Psoas muscle (tissue), 8 donors: ENCODE data around the gene TBATA. TPM values are rescaled to one million over a fixed set of nuclear protein-coding genes. Genes with fewer than 3 reads are reported as not detected.

Experiments used
- ATAC-seq, 4 donors: fragments of 200-7000 bp; cut with Tn5 transposase; one replicate each; pipeline ENCODE4 v1.9.1; 2020; ENCODE audit warnings: moderate library complexity in 3 of 4, mild to moderate bottlenecking in 2 of 4
- DNase-seq, 2 donors: peaks; one replicate each; pipeline ENCODE4 v3.0.0-alpha.2; 2020
- H3K27ac ChIP-seq: fragments of 200-600 bp; one replicate; pipeline ENCODE4 v1.8.0; 2022
- H3K27me3 ChIP-seq, 3 donors: fragments of 200-600 bp in 1 of 3; one replicate each; pipeline versions ENCODE4 v1.6.1 to v1.8.0; 2013 to 2022; ENCODE audit warnings: low read length in 2 of 3, mild to moderate bottlenecking in 2 of 3, moderate library complexity in 1 of 3; ENCODE audit not compliant: insufficient read depth in 3 of 3
- H3K36me3 ChIP-seq, 2 donors: fragments of 200-600 bp in 1 of 2; one replicate each; pipeline versions ENCODE4 v1.6.1 to v1.8.0; 2013 to 2022; ENCODE audit warnings: low read depth in 1 of 2, mild to moderate bottlenecking in 1 of 2, moderate library complexity in 1 of 2; ENCODE audit not compliant: insufficient read depth in 1 of 2
- H3K4me1 ChIP-seq: fragments of 200-600 bp; one replicate; pipeline ENCODE4 v1.8.0; 2022
- H3K4me3 ChIP-seq: fragments of 200-600 bp; one replicate; pipeline ENCODE4 v1.8.0; 2022; ENCODE audit warnings: mild to moderate bottlenecking
- H3K9me3 ChIP-seq: fragments of 200-600 bp; one replicate; pipeline ENCODE4 v1.8.0; 2022
- CTCF ChIP-seq: fragments of 200-600 bp; IDR thresholded peaks from one replicate; pipeline ENCODE4 v1.8.0; 2022; ENCODE audit warnings: antibody characterized with exemption
- WGBS, 3 donors: extraction: QIAGEN DNeasy Blood & Tissue Kit; methylation state at CpG; one replicate each; pipeline versions ENCODE4 v1.1.6 to v1.1.7; 2013; 5-methylcytosine and 5-hydroxymethylcytosine counted together
- intact Hi-C, 2 donors: fragments of 100-400 bp; cut with DNase I; formaldehyde crosslinking; loops; one replicate each; pipeline versions ENCODE4 v1.11.0 to v1.14.2; 2022
- polyA plus RNA-seq, 3 donors: library from polyadenylated mRNA; stranded (reverse); fragments of 200-250 nt; gene quantifications; one replicate each; pipeline ENCODE4 v1.2.3, GENCODE V29; 2013
- total RNA-seq, 4 donors: library from RNA; stranded (reverse); fragmentation: NEBNext Ultra II Directional in 2 of 4; extraction: Animal tissue kit (Norgen Biotek cat#: 25700) in 2 of 4; gene quantifications; one replicate each; pipeline versions ENCODE4 v1.2.1 to v1.2.4, GENCODE V29; 2021 to 2023
- donor health status: healthy with polysubstance abuse.
- donor health status: DM: no; HTN: no; CAD: no; lungs with moderate emphysema.
- donor health status: Bipolar disorder and iron deficiency.
- donor health status: healthy.
- donor health status: DM: yes; HTN: yes; CAD: no.
- donor health status: DM: no; HTN: no; CAD: no.
- donor health status: DM: no; HTN: no; CAD: no.
- donor health status: DM: yes; HTN: yes; CAD: no.

TBATA gene
- total and polyA plus RNA-seq, 7 donors = not detected

GRCh38 chr10:70827086-70827757, 42.0 kb upstream of the TBATA start:
- Histone ChIP-seq H3K27ac (no peak overlapping the region), H3K27me3 (no peaks in the 10 kb centered on the region), H3K9me3 (no peaks in the 10 kb centered on the region), H3K4me1 (peaks cover 28% of the 10 kb centered on the region), H3K36me3 (peaks cover 0 to 23% of the 10 kb centered on the region in 2 donors), H3K4me3 (no peak overlapping the region)
- intact Hi-C loops = no loop called here
- no peak for TF ChIP-seq CTCF
- ATAC-seq (no peak), DNase-seq (no peak)
- WGBS, 3 donors = 90 to 98% (median 98%) methylated on average over 2 of the region's 2 CpGs

- Histone ChIP-seq H3K4me3 (no peak overlapping the region), H3K36me3 (peaks cover 0 to 71% of the 10 kb centered on the region in 2 donors), H3K27me3 (no peaks in the 10 kb centered on the region), H3K4me1 (peaks cover 2% of the 10 kb centered on the region), H3K27ac (no peak overlapping the region), H3K9me3 (no peaks in the 10 kb centered on the region)
- TF ChIP-seq CTCF = no peak
- 92 to 94% (median 94%) methylated on average over 2 of the region's 2 CpGs for WGBS, 3 donors
- DNase-seq = no peak
- intact Hi-C loops = no loop called here
- no peak for ATAC-seq
Observed at GRCh38 chr10:70822076-70822820, 37.1 kb upstream of the TBATA start.

GRCh38 chr10:70820976-70821750, 36.0 kb upstream of the TBATA start:
- no peak for ATAC-seq
- no peak for TF ChIP-seq CTCF
- H3K4me1 ChIP-seq = peaks cover 8% of the 10 kb centered on the region
- DNase-seq = no peak
- intact Hi-C loops = no loop called here
- no peaks in the 10 kb centered on the region for H3K27me3 ChIP-seq
- H3K36me3 ChIP-seq = peaks cover 0 to 71% of the 10 kb centered on the region in 2 donors
- no peak overlapping the region for H3K27ac ChIP-seq
- no peaks in the 10 kb centered on the region for H3K9me3 ChIP-seq
- H3K4me3 ChIP-seq = no peak overlapping the region
- WGBS, 3 donors = 91 to 93% (median 93%) methylated on average over 4 of the region's 4 CpGs

DNA sequence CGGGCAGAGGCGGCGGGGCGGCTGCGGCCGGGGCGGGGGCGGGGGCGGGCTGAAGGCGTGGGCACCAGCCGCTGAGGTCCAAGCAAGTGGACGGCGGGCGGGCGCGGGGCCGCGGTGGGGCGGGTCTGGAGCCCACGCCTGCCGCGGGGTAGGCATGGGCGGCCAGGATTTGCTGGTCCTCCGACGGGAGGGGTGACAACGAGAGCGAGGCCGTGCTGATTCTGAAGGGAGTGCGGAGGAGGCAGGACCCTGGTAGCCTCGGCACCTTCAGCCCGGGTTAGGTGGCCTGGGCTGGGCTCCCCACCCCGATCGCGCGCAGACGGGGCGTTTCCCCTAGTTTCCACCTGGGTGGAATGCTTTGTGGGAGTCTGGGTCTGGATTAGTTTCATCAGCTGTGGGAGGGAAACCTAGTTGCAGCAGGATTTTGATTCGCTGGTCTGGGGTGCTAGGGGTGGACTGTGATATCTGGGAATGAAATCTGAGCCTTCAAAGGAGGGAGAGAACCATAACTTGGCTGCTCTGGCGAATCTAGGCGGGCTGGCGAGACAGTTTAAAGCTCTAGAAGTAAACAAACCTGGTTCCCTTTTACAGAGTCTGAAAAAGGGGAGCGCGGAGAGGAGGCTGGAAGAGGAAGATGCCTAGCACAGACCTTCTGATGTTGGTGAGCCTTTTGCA, 31.2 kb upstream of the TBATA start:
- 1 to 2% (median 2%) methylated on average over 20 to 42 of the region's 43 CpGs for WGBS, 3 donors
- ATAC-seq (peak; percentile 57 to 74 (median 66)), DNase-seq (peak; percentile 69 to 73)
- no peaks in the 10 kb centered on the region for H3K9me3 ChIP-seq
- H3K4me1 ChIP-seq = peaks cover 8% of the 10 kb centered on the region
- H3K4me3 ChIP-seq = peak overlapping the region; percentile 86
- peaks cover 0 to 42% of the 10 kb centered on the region in 2 donors for H3K36me3 ChIP-seq
- intact Hi-C loops = no loop called here
- peak overlapping the region; percentile 88 for H3K27ac ChIP-seq
- no peaks in the 10 kb centered on the region for H3K27me3 ChIP-seq
- TF ChIP-seq CTCF = no peak
